GM18502 (cell line): ENCODE results near the gene FAM83E.

Experiments
- ATAC-seq: cut with Tn5 transposase; IDR thresholded peaks from one replicate; pipeline ENCODE4 v1.9.1; 2021; ENCODE audit warnings: mild to moderate bottlenecking; ENCODE audit not compliant: unreplicated experiment, poor library complexity

Gene FAM83E

DNA sequence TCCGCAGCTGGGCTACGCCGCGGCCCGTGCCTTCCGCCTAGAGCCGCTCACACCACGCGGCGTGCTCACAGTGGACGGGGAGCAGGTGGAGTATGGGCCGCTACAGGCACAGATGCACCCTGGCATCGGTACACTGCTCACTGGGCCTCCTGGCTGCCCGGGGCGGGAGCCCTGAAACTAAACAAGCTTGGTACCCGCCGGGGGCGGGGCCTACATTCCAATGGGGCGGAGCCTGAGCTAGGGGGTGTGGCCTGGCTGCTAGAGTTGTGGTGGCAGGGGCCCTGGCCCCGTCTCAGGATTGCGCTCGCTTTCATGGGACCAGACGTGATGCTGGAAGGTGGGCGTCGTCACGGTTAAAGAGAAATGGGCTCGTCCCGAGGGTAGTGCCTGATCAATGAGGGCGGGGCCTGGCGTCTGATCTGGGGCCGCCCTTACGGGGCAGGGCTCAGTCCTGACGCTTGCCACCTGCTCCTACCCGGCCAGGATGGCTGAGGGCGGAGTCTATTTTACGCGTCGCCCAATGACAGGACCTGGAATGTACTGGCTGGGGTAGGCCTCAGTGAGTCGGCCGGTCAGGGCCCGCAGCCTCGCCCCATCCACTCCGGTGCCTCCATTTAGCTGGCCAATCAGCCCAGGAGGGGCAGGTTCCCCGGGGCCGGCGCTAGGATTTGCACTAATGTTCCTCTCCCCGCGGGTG is 14.9 kb upstream of the FAM83E start:
- ATAC-seq: no peak

DNA sequence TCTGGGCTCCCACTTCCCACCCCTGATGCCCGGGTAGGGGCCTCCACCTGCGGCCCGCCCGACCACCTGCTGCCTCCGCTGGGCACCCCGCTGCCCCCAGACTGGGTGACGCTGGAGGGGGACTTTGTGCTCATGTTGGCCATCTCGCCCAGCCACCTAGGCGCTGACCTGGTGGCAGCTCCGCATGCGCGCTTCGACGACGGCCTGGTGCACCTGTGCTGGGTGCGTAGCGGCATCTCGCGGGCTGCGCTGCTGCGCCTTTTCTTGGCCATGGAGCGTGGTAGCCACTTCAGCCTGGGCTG is 14.4 kb upstream of the FAM83E start:
- ATAC-seq: no peak

GRCh38 chr19:48628486-48629296 is 13.8 kb upstream of the FAM83E start:
- no peak for ATAC-seq

GRCh38 chr19:48627865-48628314 is 13.0 kb upstream of the FAM83E start:
- ATAC-seq: no peak

DNA sequence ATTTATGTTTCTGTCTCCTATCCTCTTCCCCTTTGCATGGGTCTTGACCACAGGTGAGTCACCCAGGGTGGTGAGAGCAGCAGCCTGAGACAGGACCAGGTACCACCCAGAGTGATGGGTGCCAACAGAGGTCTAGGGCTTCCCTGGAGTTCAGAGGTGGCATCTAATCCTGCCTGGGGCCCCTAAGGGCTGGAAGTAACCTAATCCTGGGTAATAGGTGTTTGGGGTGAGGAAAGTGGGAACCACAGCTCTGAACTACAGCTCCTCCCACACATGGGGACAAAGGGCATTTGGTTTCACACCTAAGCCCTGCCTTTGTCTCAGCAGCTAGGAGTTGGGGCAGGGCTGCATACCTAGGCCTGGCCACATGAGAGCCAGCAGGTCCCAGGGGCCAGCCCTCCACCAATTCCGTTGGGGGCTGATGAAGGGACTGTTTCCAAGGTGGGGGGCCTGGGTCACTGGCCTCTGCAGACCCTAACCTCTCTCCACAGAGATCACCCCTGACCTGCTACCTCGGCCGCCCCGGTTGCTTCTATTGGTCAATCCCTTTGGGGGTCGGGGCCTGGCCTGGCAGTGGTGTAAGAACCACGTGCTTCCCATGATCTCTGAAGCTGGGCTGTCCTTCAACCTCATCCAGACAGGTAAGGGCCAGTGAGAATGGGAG is 12.5 kb upstream of the FAM83E start:
- ATAC-seq: no peak

- no peak for ATAC-seq
These were observed 11.0 kb upstream of the FAM83E start for GRCh38 chr19:48625891-48626327.

GRCh38 chr19:48624791-48625723 is 10.2 kb upstream of the FAM83E start:
- no peak for ATAC-seq

DNA sequence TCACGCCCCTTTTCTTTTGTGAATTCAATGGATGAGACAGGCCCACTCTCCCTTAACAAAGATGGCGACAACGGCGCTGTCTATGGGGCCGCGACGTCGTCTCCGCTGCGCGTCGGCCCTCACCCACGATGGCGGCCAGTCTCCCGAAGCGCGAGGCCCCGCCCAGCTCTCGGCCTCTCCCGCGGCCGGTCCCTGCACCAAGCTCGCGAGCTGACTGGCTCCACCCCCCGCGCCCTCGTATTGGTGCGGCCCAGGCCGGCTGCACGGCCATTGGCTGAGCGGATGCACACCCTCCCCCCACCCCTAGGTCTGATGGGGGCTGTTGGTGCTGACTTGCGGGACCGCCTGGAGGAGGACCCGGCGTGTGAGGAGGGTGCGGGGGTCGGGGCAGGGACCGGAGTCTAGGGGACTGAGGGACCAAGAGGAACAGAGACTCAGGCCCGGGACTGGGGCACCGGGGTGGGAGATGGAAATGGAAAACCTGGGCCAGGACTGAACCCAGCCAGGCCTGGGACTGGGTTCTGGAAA is 9.3 kb upstream of the FAM83E start:
- ATAC-seq: peak; percentile 61

DNA sequence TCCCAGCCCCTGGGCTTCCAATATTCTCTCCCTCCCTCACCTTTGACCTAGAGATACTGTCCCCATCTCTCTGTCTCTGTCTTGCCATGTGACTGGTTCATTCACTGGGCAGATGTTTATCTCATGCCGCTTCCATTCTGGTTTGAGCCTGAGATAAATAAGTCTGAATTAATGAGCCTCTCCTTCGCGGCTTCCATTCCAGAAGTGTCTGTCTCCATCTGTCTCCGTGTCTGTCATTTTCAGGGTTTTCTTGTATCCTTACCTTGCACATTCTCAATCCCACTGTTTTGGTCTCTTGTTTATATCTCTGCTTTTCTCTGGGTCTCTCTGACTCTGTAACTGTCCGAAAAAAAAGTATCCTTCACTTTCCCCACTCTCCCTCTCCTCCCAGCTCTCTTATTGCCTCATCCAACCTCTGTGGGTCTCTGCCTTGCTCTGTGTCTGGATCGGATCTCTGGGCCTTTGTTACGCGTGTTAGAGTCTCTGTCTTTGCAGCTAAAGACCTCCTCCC is 8.7 kb upstream of the FAM83E start:
- no peak for ATAC-seq

- no peak for ATAC-seq
These were observed 5.1 kb upstream of the FAM83E start for GRCh38 chr19:48619692-48620585.

DNA sequence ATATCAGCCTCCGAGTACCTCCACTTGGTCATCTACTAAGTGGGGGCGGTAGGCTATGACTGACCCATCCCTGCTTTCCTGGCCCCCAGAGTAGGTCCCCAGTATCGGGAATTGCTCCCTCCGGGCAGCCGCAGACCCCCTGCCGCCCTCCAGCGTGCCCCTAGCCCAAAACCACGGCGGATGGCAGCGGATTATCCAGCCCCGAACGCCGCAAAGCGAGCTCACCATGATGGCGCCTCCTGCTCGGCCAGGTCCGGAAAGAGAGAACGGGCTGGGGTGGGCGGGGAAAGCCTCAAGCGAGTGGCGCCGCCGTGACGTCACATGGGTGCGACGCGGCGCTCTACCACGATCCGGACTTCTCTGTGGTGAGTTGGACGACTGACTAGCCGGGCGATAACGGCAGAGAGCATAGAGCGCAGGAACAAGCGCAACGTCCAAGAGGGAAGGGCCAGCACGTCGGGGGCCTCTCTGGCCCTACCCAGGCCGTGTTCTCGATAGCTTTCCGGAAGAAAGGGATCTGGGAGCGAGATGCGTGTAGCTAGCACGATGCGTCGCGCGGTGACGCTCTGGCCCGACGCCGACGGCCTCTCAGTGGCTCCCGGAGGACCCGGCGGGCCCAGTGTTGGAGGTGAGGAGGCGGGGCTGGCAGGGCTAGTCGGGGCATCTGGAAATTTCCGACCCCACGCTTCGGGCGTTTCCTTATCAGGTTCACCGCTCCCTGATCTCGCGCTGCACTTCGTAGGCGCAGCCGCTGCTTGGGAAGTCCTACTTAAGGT is 4.2 kb upstream of the FAM83E start, which contains the start of the genes RPL18 and SPHK2:
Gene RPL18 (minus strand): TSS at position 263 of the 776 bp plus-strand sequence. CDS start 35 bp downstream, at position 228.
Gene SPHK2 (plus strand): TSS at position 591 of the 776 bp plus-strand sequence. CDS start 1,009 bp downstream, outside the sequence.
- ATAC-seq: peak; percentile 80

DNA sequence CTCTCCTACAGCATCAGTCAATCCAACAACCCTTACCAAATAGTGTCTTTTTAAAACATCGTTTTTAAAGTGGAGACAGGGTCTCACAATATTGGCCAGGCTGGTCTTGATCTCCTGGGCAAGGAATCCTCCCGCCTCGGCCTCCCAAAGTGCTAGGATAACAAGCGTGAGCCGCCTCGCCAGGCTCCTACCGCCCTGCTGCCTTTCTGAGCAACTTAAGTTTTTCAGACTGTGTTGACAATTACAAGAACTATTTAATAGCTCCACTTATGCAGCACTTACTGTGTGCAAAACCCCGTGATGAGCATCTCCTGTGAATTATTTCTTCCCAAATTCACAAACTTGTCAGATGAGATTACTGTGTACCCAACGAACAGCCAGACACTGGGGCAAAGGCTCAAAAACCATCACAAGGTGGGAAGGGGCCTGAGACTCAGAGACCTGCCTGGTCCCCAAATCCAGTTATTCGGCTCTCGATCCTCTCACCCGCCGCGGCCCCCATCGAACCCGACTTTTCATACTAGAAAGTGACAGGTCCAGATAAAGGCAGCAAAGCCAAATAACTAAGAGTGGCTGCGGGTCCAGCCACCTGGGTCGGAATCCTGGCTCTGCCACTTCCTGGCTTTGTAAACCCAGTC is 3.5 kb upstream of the FAM83E start:
- ATAC-seq: no peak

DNA sequence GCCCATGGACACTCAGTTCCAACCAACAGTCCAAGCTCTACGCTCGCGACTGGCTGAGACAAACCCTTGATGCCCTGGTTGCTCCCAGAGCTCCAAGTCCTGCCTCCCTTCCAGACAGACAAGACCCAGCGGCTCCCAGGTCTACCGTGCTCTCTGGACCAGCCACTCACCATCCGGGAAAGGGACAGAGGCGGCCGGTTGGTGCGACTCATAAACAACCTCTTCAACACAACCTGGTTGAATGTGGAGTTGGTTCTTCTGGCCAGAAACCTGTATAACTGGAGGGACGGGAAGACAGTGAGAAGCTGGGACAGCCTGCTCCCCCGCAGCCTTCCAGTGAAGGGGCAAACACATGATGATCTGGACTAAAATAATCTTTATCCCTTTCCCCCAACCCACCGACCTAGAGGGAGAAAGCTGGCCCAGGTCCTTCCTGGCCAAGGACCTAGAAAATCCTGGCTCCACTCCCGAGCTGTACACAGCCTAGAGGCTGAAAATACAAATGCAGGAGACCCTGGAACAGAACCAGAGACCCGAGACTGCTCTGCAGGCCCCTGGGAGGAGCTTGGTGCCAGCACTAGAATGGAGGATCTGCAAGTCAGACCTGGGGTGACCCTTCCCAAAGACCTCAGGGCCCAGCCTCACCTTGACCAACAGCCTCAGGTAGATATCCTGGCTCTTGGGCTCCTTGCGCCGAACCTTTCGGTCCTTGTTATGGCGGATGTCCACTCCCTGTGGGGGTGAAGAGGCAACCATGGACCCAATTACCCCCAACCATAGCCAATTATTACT is 2.5 kb upstream of the FAM83E start:
- ATAC-seq: no peak

DNA sequence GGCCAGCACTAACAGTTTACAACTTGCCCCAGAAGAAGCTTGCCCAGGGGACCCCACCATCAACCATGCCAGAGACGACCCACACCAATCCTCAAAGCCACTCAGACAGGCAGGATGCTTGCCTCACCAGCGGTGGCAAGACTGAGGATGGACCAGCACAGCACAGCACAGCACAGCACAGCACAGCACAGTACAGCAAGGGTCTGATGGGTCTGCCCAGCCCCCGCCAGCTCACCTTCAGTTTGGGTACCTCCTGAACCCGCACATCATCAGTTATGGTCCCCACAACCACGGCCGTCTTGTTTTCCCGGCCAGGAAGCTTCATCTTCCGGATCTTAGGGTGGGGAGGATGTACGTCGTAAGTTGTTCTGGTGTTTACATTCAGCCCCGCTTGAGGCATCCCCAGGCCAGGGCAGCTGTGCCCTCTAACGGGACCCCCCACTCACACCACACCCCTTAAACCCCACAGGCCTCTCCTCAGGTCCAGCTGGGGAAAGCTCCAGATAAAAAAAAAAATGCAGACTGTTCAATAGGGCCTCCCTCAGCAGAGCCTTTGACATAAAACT is 1.7 kb upstream of the FAM83E start:
- ATAC-seq: no peak

- ATAC-seq: no peak
These were observed 1.2 kb upstream of the FAM83E start for GRCh38 chr19:48616041-48616436.
